T-helper 2 cell treated with Interferon-gamma antibody and Interleukin-4, amounts not matched to agents 5 μg/mL and 100 μg/mL, for 36 hours (primary cell): ENCODE results near the gene ATP13A1.
"Not testable (repeated sequence)": the region's sequence is repeated elsewhere in the genome, so short reads cannot be mapped to it uniquely, and the experiment has no call there.

Source experiments
- DNase-seq: peaks from one replicate; pipeline ENCODE4 v3.0.0; 2021; ENCODE audit warnings: low spot score
- H3K27ac Mint-ChIP-seq: one replicate; pipeline ENCODE4 v1.8.0; 2021; ENCODE audit warnings: mild to moderate bottlenecking, mixed read lengths
- H3K27me3 Mint-ChIP-seq: one replicate; pipeline ENCODE4 v1.8.0; 2021; ENCODE audit warnings: low read depth, mixed read lengths
- H3K36me3 Mint-ChIP-seq: one replicate; pipeline ENCODE4 v1.8.0; 2021; ENCODE audit warnings: low read depth, mixed read lengths
- H3K4me1 Mint-ChIP-seq: one replicate; pipeline ENCODE4 v1.8.0; 2021; ENCODE audit warnings: low read depth, mixed read lengths
- H3K4me3 Mint-ChIP-seq: one replicate; pipeline ENCODE4 v1.8.0; 2022; ENCODE audit warnings: mild to moderate bottlenecking, moderate library complexity, mixed read lengths
- H3K9me3 Mint-ChIP-seq: one replicate; pipeline ENCODE4 v1.8.0; 2021; ENCODE audit warnings: mixed read lengths

ATP13A1 gene

GRCh38 chr19:19610376-19611202 lies 52.9 kb downstream of the ATP13A1 start:
- DNase-seq: no peak
- Mint-ChIP-seq H3K27me3 (no peaks in the 10 kb centered on the region), H3K4me3 (no peak overlapping the region), H3K9me3 (no peaks in the 10 kb centered on the region), H3K4me1 (peaks cover 32% of the 10 kb centered on the region), H3K36me3 (peaks cover 43% of the 10 kb centered on the region), H3K27ac (no peak overlapping the region)

GRCh38 chr19:19606686-19607085 lies 56.8 kb downstream of the ATP13A1 start:
- Mint-ChIP-seq H3K36me3 (peaks cover 29% of the 10 kb centered on the region), H3K27ac (peak overlapping the region; percentile 87), H3K4me1 (peaks cover 36% of the 10 kb centered on the region)
- DNase-seq, H3K27me3 Mint-ChIP-seq, H3K4me3 Mint-ChIP-seq, H3K9me3 Mint-ChIP-seq: not testable (repeated sequence)

- peak overlapping the region; percentile 49 for H3K4me3 Mint-ChIP-seq
- H3K27ac Mint-ChIP-seq: peak overlapping the region; percentile 87
- DNase-seq: peak; percentile 37
- peaks cover 43% of the 10 kb centered on the region for H3K4me1 Mint-ChIP-seq
- no peaks in the 10 kb centered on the region for H3K27me3 Mint-ChIP-seq
- H3K9me3 Mint-ChIP-seq: no peaks in the 10 kb centered on the region
- peaks cover 33% of the 10 kb centered on the region for H3K36me3 Mint-ChIP-seq
Observed at GRCh38 chr19:19606021-19606420, 57.5 kb downstream of the ATP13A1 start.

GRCh38 chr19:19602713-19603324 lies 60.7 kb downstream of the ATP13A1 start:
- no peaks in the 10 kb centered on the region for H3K27me3 Mint-ChIP-seq

GRCh38 chr19:19602136-19602712 lies 61.3 kb downstream of the ATP13A1 start:
- Mint-ChIP-seq H3K36me3 (peaks cover 25% of the 10 kb centered on the region), H3K9me3 (no peaks in the 10 kb centered on the region), H3K4me3 (peak overlapping the region; percentile 45), H3K4me1 (peaks cover 58% of the 10 kb centered on the region), H3K27ac (peak overlapping the region; percentile 77), H3K27me3 (no peaks in the 10 kb centered on the region)
- no peak for DNase-seq

More at GRCh38 chr19:19602713-19603324, 60.7 kb downstream of the ATP13A1 start:
- DNase-seq: no peak
- peaks cover 21% of the 10 kb centered on the region for H3K36me3 Mint-ChIP-seq
- H3K27ac Mint-ChIP-seq: peak overlapping the region; percentile 67
- H3K4me3 Mint-ChIP-seq: peak overlapping the region; percentile 18
- peaks cover 52% of the 10 kb centered on the region for H3K4me1 Mint-ChIP-seq
- H3K9me3 Mint-ChIP-seq: no peaks in the 10 kb centered on the region

- Mint-ChIP-seq H3K36me3 (peaks cover 23% of the 10 kb centered on the region), H3K27ac (peak overlapping the region; percentile 81), H3K9me3 (no peaks in the 10 kb centered on the region), H3K27me3 (no peaks in the 10 kb centered on the region), H3K4me1 (peaks cover 55% of the 10 kb centered on the region), H3K4me3 (peak overlapping the region; percentile 25)
- peak; percentile 37 for DNase-seq
Observed at GRCh38 chr19:19600793-19601330, 62.6 kb downstream of the ATP13A1 start.

- not testable (repeated sequence) for H3K9me3 Mint-ChIP-seq, H3K27me3 Mint-ChIP-seq
- Mint-ChIP-seq H3K27ac (peak overlapping the region; percentile 98), H3K4me3 (peak overlapping the region; percentile 64), H3K36me3 (peaks cover 33% of the 10 kb centered on the region), H3K4me1 (peaks cover 65% of the 10 kb centered on the region)
- peak; percentile 67 for DNase-seq
Observed at GRCh38 chr19:19598728-19599451, 64.6 kb downstream of the ATP13A1 start.

GRCh38 chr19:19597809-19598306 lies 65.6 kb downstream of the ATP13A1 start:
- peaks cover 60% of the 10 kb centered on the region for H3K4me1 Mint-ChIP-seq
- no peaks in the 10 kb centered on the region for H3K9me3 Mint-ChIP-seq
- peak overlapping the region; percentile 64 for H3K4me3 Mint-ChIP-seq
- H3K27me3 Mint-ChIP-seq: no peaks in the 10 kb centered on the region
- H3K27ac Mint-ChIP-seq: peak overlapping the region; percentile 98
- H3K36me3 Mint-ChIP-seq: peaks cover 34% of the 10 kb centered on the region
- DNase-seq: peak; percentile 84
